Iris pigment epithelial cell (primary cell): Measurements from ENCODE around the gene ID2.

Source experiments
- DNase-seq: peaks from one replicate; pipeline ENCODE4 v3.0.0-alpha.2; 2011; ENCODE audit warnings: low read depth

The ID2 gene

GRCh38 chr2:8648441-8649213, 33.2 kb upstream of the ID2 start:
- no peak for DNase-seq

- DNase-seq, result no peak
These were observed 32.1 kb upstream of the ID2 start for GRCh38 chr2:8649718-8650117.

- no peak for DNase-seq
These were observed 31.6 kb upstream of the ID2 start for GRCh38 chr2:8650256-8650655.

- no peak for DNase-seq
These were observed 29.0 kb upstream of the ID2 start for GRCh38 chr2:8652774-8653426.

GRCh38 chr2:8653485-8653884, 28.4 kb upstream of the ID2 start:
- no peak for DNase-seq

GRCh38 chr2:8654041-8654440, 27.8 kb upstream of the ID2 start:
- no peak for DNase-seq

- DNase-seq, result no peak
These were observed 27.4 kb upstream of the ID2 start for GRCh38 chr2:8654483-8654882.

- DNase-seq, result peak; percentile 26
These were observed 25.7 kb upstream of the ID2 start for GRCh38 chr2:8656160-8656641.

- DNase-seq, result no peak
These were observed 25.0 kb upstream of the ID2 start for GRCh38 chr2:8656811-8657210.

- DNase-seq, result no peak
These were observed 24.3 kb upstream of the ID2 start for GRCh38 chr2:8657423-8658062.

GRCh38 chr2:8658064-8658862, 23.6 kb upstream of the ID2 start:
- no peak for DNase-seq

- no peak for DNase-seq
These were observed 22.6 kb upstream of the ID2 start for GRCh38 chr2:8659092-8659734.

- DNase-seq, result no peak
These were observed 21.9 kb upstream of the ID2 start for GRCh38 chr2:8659735-8660492.

GRCh38 chr2:8661235-8661634, 20.6 kb upstream of the ID2 start:
- no peak for DNase-seq

- no peak for DNase-seq
These were observed 20.1 kb upstream of the ID2 start for GRCh38 chr2:8661736-8662135.

GRCh38 chr2:8662239-8662879, 19.5 kb upstream of the ID2 start:
- peak; percentile 75 for DNase-seq

- DNase-seq, result no peak
These were observed 17.9 kb upstream of the ID2 start for GRCh38 chr2:8663997-8664396.

GRCh38 chr2:8666581-8666980, 15.3 kb upstream of the ID2 start:
- DNase-seq, result no peak

GRCh38 chr2:8667896-8668512, 13.9 kb upstream of the ID2 start:
- DNase-seq, result no peak
